GM19043 (cell line): Measurements from ENCODE around the gene MEIS2.
"Not testable (repeated sequence)": the region's sequence is repeated elsewhere in the genome, so short reads cannot be mapped to it uniquely, and the experiment has no call there.

Experiments used
- ATAC-seq: cut with Tn5 transposase; IDR thresholded peaks from one replicate; pipeline ENCODE4 v1.9.1; 2021; ENCODE audit warnings: low read depth; ENCODE audit not compliant: unreplicated experiment

Gene MEIS2

GRCh38 chr15:37014137-37014536, 86.2 kb downstream of the MEIS2 start:
- ATAC-seq: no peak

GRCh38 chr15:37010595-37010994, 89.8 kb downstream of the MEIS2 start:
- no peak for ATAC-seq

- no peak for ATAC-seq
Observed at GRCh38 chr15:37009288-37009687, 91.1 kb downstream of the MEIS2 start.

- ATAC-seq: no peak
Observed at GRCh38 chr15:37008205-37008604, 92.1 kb downstream of the MEIS2 start.

- ATAC-seq: no peak
Observed at GRCh38 chr15:37007301-37007700, 93.0 kb downstream of the MEIS2 start.

- no peak for ATAC-seq
Observed at GRCh38 chr15:37004981-37005735, 95.2 kb downstream of the MEIS2 start.

- ATAC-seq: no peak
Observed at GRCh38 chr15:37004373-37004869, 95.9 kb downstream of the MEIS2 start.

- no peak for ATAC-seq
Observed at GRCh38 chr15:37002041-37002672, 98.2 kb downstream of the MEIS2 start.

GRCh38 chr15:37001417-37001816, 98.9 kb downstream of the MEIS2 start:
- ATAC-seq: no peak

- ATAC-seq: no peak
Observed at GRCh38 chr15:36999778-37000177, 100.6 kb downstream of the MEIS2 start.

GRCh38 chr15:36996538-36997181, 103.7 kb downstream of the MEIS2 start:
- ATAC-seq: no peak

GRCh38 chr15:36996121-36996520, 104.2 kb downstream of the MEIS2 start:
- ATAC-seq: no peak

GRCh38 chr15:36994790-36995189, 105.6 kb downstream of the MEIS2 start:
- ATAC-seq: no peak

- no peak for ATAC-seq
Observed at GRCh38 chr15:36992454-36992853, 107.9 kb downstream of the MEIS2 start.

GRCh38 chr15:36988947-36989346, 111.4 kb downstream of the MEIS2 start:
- no peak for ATAC-seq

- ATAC-seq: no peak
Observed at GRCh38 chr15:36982430-36982829, 117.9 kb downstream of the MEIS2 start.

- not testable (repeated sequence) for ATAC-seq
Observed at GRCh38 chr15:36980281-36980680, 120.1 kb downstream of the MEIS2 start.

- no peak for ATAC-seq
Observed at GRCh38 chr15:36978625-36979024, 121.7 kb downstream of the MEIS2 start.

GRCh38 chr15:36978126-36978525, 122.2 kb downstream of the MEIS2 start:
- no peak for ATAC-seq

GRCh38 chr15:36977659-36978058, 122.7 kb downstream of the MEIS2 start:
- no peak for ATAC-seq

GRCh38 chr15:36972704-36973103, 127.6 kb downstream of the MEIS2 start:
- ATAC-seq: no peak

- no peak for ATAC-seq
Observed at GRCh38 chr15:36970522-36970921, 129.8 kb downstream of the MEIS2 start.
